Measurements from ENCODE around the gene TBC1D25. TPM values are rescaled to one million over a fixed set of nuclear protein-coding genes. Genes with fewer than 3 reads are reported as not detected.
"Not testable (repeated sequence)": the region's sequence is repeated elsewhere in the genome, so short reads cannot be mapped to it uniquely, and the experiment has no call there.

The TBC1D25 gene
- total RNA-seq, 1 experiment from 2014 or later, result 3.1 TPM

DNA sequence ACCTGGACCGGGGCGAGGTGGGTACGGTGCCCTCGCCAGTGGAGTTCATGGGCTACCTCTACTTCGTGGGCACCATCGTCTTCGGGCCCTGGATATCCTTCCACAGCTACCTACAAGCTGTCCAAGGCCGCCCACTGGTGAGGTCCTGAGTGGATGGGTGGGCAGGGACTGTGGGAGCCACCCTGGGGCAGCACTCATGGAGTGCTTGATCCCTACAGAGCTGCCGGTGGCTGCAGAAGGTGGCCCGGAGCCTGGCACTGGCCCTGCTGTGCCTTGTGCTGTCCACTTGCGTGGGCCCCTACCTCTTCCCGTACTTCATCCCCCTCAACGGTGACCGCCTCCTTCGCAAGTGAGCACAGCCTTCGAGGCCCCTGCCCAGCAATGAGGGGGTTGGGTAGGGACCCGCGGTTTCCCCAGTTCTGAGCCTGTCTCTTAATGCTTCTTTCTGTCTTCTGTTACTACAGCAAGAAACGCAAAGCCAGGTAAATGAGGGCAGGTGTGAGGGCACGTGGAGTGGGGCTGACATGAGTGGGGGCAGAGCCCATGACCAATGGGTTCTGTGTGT, 27.1 kb upstream of the TBC1D25 start:
- Histone ChIP-seq H3K36me3 (ENCODE audit: insufficient read depth, low read length) (no peaks in the 10 kb centered on the region), H3K4me3 (ENCODE audit: low read length) (no peak overlapping the region), H3K27me3 (ENCODE audit: low read length) (no peaks in the 10 kb centered on the region), H3K9ac (ENCODE audit: low read length) (no peak overlapping the region), H4K20me1 (ENCODE audit: insufficient read depth, low read depth, low read length) (peaks cover 4% of the 10 kb centered on the region; the same call in 1 of the 2 replicates), H3K4me2 (ENCODE audit: low read depth, low read length, poor library complexity, severe bottlenecking) (no peak overlapping the region), H2AFZ (ENCODE audit: low read length) (no peak overlapping the region), H3K9me2 (replicated peaks; ENCODE audit: insufficient read depth, low read length) (no peaks in the 10 kb centered on the region), H3K79me2 (ENCODE audit: low read length) (no peaks in the 10 kb centered on the region), H3K4me1 (ENCODE audit: low read length) (peaks cover 20% of the 10 kb centered on the region), H3K27ac (ENCODE audit: low read length) (no peak overlapping the region), H3K9me3 (ENCODE audit: low read length) (no peaks in the 10 kb centered on the region)
- DNase-seq, result no peak

DNA sequence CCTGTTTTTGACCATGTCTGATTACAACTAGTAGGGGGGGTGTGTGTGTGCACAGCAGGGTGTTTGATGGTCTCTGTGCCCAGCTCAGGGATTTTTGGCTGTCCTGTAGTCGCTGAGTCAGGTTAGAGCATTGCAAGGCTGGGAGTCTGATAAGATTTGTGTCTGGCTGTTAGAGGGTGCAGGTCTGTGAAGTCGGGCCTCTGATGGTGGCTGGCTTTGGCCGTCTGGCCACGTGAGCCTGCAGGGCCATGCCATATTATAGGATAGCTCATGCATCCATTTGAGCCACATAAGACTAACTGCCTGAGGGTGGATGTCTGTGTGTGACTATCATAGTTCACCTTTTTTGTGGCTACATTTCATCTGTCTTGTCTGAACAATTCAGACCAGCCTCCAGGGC, 25.8 kb upstream of the TBC1D25 start:
- DNase-seq, result no peak
- Histone ChIP-seq H3K36me3 (ENCODE audit: insufficient read depth, low read length) (no peaks in the 10 kb centered on the region), H3K9me3 (ENCODE audit: low read length) (no peaks in the 10 kb centered on the region), H3K27ac (ENCODE audit: low read length) (no peak overlapping the region), H2AFZ (ENCODE audit: low read length) (no peak overlapping the region), H3K4me2 (ENCODE audit: low read depth, low read length, poor library complexity, severe bottlenecking) (no peak overlapping the region), H3K27me3 (ENCODE audit: low read length) (no peaks in the 10 kb centered on the region), H4K20me1 (ENCODE audit: insufficient read depth, low read depth, low read length) (peaks cover 4% of the 10 kb centered on the region; the same call in 1 of the 2 replicates), H3K79me2 (ENCODE audit: low read length) (no peaks in the 10 kb centered on the region), H3K4me3 (ENCODE audit: low read length) (no peak overlapping the region), H3K4me1 (ENCODE audit: low read length) (peaks cover 16% of the 10 kb centered on the region), H3K9me2 (replicated peaks; ENCODE audit: insufficient read depth, low read length) (no peaks in the 10 kb centered on the region), H3K9ac (ENCODE audit: low read length) (no peak overlapping the region)

DNA sequence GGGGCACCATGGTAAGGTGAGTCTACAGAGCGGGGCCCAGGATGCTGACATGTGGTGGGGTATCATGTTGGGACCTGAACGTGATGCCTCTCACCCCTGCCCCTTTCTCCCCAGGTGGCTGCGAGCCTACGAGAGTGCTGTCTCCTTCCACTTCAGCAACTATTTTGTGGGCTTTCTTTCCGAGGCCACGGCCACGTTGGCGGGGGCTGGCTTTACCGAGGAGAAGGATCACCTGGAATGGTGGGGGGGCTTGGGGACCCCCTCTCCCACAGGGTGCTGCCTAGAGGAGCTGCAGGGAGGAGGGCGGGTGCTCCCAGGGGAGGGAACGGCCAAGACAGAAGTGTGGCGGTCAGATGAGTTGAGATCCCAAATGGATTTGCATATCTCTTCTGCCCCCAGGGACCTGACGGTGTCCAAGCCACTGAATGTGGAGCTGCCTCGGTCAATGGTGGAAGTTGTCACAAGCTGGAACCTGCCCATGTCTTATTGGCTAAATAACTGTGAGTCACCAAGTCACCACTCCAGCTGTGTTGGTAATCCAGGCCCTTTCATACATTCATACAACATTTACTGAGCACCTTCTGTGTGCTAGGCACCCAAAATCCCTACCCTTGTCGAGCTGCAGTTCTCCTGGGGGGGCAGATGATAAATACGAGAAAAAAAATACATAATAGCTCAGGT, 25.2 kb upstream of the TBC1D25 start:
- DNase-seq, result no peak
- Histone ChIP-seq H3K27me3 (ENCODE audit: low read length) (no peaks in the 10 kb centered on the region), H3K79me2 (ENCODE audit: low read length) (no peaks in the 10 kb centered on the region), H3K4me1 (ENCODE audit: low read length) (peaks cover 12% of the 10 kb centered on the region), H3K9me2 (replicated peaks; ENCODE audit: insufficient read depth, low read length) (no peaks in the 10 kb centered on the region), H3K4me3 (ENCODE audit: low read length) (no peak overlapping the region), H4K20me1 (ENCODE audit: insufficient read depth, low read depth, low read length) (peaks cover 4% of the 10 kb centered on the region; the same call in 1 of the 2 replicates), H3K27ac (ENCODE audit: low read length) (no peak overlapping the region), H3K4me2 (ENCODE audit: low read depth, low read length, poor library complexity, severe bottlenecking) (no peak overlapping the region), H3K36me3 (ENCODE audit: insufficient read depth, low read length) (no peaks in the 10 kb centered on the region), H3K9ac (ENCODE audit: low read length) (no peak overlapping the region), H2AFZ (ENCODE audit: low read length) (no peak overlapping the region), H3K9me3 (ENCODE audit: low read length) (no peaks in the 10 kb centered on the region)

DNA sequence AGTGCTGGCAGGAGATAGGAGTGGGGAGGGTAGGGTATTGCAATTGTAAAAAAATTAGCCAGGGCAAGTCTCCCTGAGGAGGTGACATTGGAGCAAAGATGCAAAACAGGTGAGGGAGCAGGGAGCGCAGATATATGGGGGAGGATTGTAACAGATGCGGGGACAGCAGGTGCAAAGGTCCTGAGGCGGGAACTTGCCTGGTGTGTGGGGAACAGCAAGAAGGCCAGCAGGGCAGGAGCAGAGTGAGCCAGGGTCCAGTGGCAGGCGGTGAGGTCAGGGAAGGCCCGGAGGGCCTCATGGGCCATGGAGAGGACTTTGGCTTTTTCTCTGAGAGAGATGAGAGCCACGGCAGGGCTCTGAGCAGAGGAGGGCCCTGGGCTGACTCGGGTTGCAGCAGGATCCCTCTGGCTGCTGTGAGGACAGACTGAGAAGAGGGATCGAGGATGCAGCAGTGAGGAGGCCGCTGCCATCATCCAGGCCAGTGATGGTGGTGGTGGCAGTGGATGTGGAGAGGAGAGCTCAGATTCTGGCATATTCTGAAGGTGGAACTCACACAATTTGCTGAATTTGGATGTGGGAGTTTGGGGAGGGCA, 24.6 kb upstream of the TBC1D25 start:
- Histone ChIP-seq H3K79me2 (ENCODE audit: low read length) (no peaks in the 10 kb centered on the region), H3K27me3 (ENCODE audit: low read length) (no peaks in the 10 kb centered on the region), H2AFZ (ENCODE audit: low read length) (no peak overlapping the region)

DNA sequence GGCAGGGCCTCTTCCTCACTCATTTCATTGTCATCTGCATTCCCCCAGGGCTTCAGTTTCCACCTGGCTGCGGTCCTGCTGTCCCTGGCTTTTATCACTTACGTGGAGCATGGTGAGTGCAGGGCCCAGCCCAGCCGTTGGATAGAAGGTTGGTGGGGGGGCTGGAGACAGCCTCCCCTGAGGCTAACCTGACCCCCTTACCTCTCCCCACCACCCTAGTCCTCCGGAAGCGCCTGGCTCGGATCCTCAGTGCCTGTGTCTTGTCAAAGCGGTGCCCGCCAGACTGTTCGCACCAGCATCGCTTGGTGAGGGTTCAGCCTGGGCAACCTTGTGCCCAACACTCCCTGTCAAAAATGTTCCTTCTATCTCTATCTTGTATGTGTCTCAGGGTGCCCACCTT, 23.7 kb upstream of the TBC1D25 start:
- DNase-seq, result no peak
- H3K79me2 ChIP-seq (ENCODE audit: low read length), result no peaks in the 10 kb centered on the region
- H3K9me3 ChIP-seq (ENCODE audit: low read length), result no peaks in the 10 kb centered on the region
- no peaks in the 10 kb centered on the region for H3K9me2 ChIP-seq (replicated peaks; ENCODE audit: insufficient read depth, low read length)
- H3K4me3 ChIP-seq (ENCODE audit: low read length), result no peak overlapping the region
- no peaks in the 10 kb centered on the region for H3K27me3 ChIP-seq (ENCODE audit: low read length)
- H3K4me2 ChIP-seq (ENCODE audit: low read depth, low read length, poor library complexity, severe bottlenecking), result no peak overlapping the region
- H3K9ac ChIP-seq (ENCODE audit: low read length), result no peak overlapping the region
- no peak overlapping the region for H2AFZ ChIP-seq (ENCODE audit: low read length)
- H4K20me1 ChIP-seq (ENCODE audit: insufficient read depth, low read depth, low read length), result no peaks in the 10 kb centered on the region
- no peaks in the 10 kb centered on the region for H3K36me3 ChIP-seq (ENCODE audit: insufficient read depth, low read length)
- no peak overlapping the region for H3K27ac ChIP-seq (ENCODE audit: low read length)
- peaks cover 12% of the 10 kb centered on the region for H3K4me1 ChIP-seq (ENCODE audit: low read length)

More for the DNA sequence above, 24.6 kb upstream of the TBC1D25 start:
- Histone ChIP-seq H3K4me1 (ENCODE audit: low read length) (peaks cover 10% of the 10 kb centered on the region), H3K36me3 (ENCODE audit: insufficient read depth, low read length) (no peaks in the 10 kb centered on the region), H3K9ac (ENCODE audit: low read length) (no peak overlapping the region), H3K9me3 (ENCODE audit: low read length) (no peaks in the 10 kb centered on the region), H3K4me2 (ENCODE audit: low read depth, low read length, poor library complexity, severe bottlenecking) (no peak overlapping the region), H3K9me2 (replicated peaks; ENCODE audit: insufficient read depth, low read length) (no peaks in the 10 kb centered on the region), H3K4me3 (ENCODE audit: low read length) (no peak overlapping the region), H4K20me1 (ENCODE audit: insufficient read depth, low read depth, low read length) (no peaks in the 10 kb centered on the region), H3K27ac (ENCODE audit: low read length) (no peak overlapping the region)
- no peak for DNase-seq

DNA sequence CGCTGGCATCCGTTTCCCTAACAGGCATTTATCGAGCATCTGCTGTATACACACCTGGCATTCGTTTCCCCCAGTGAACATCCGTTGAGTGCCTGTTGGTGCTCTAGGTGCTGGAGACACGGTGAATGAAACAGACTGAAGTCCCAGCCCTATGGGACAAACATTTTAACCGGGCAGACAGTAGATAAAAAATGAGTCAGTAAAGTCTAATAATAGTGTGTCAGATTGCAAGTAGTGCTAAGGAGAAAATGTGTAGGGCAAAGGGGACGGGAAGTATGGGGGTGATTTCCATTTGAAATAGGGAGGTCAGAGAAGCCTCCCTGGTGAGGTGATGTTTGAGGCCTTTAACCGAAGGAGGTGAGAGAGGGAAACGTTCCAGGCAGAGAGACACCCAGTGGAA, 23.2 kb upstream of the TBC1D25 start:
- Histone ChIP-seq H3K4me2 (ENCODE audit: low read depth, low read length, poor library complexity, severe bottlenecking) (no peak overlapping the region), H3K27me3 (ENCODE audit: low read length) (no peaks in the 10 kb centered on the region), H3K9ac (ENCODE audit: low read length) (no peak overlapping the region), H3K9me3 (ENCODE audit: low read length) (no peaks in the 10 kb centered on the region), H3K27ac (ENCODE audit: low read length) (no peak overlapping the region), H3K36me3 (ENCODE audit: insufficient read depth, low read length) (no peaks in the 10 kb centered on the region), H3K9me2 (replicated peaks; ENCODE audit: insufficient read depth, low read length) (no peaks in the 10 kb centered on the region), H4K20me1 (ENCODE audit: insufficient read depth, low read depth, low read length) (no peaks in the 10 kb centered on the region), H2AFZ (ENCODE audit: low read length) (no peak overlapping the region), H3K79me2 (ENCODE audit: low read length) (no peaks in the 10 kb centered on the region), H3K4me1 (ENCODE audit: low read length) (peaks cover 17% of the 10 kb centered on the region), H3K4me3 (ENCODE audit: low read length) (no peak overlapping the region)
- no peak for DNase-seq

DNA sequence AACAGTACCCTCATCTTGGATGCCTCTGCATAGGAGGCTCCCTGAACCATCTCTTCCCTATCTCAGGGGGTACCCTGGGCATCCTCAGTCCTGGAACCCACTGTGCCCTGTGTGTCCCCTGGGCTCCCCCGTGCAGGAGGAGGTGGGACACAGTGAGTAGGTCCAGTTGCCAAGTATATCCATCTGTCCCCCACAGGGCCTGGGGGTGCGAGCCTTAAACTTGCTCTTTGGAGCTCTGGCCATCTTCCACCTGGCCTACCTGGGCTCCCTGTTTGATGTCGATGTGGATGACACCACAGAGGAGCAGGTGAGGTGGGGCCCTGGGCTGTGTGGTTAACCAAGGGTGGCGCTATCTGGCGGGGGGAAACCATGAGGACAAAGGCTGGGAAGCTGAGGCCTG, 22.5 kb upstream of the TBC1D25 start:
- DNase-seq, result no peak
- H2AFZ ChIP-seq (ENCODE audit: low read length), result no peak overlapping the region
- no peak overlapping the region for H3K4me2 ChIP-seq (ENCODE audit: low read depth, low read length, poor library complexity, severe bottlenecking)
- no peaks in the 10 kb centered on the region for H3K27me3 ChIP-seq (ENCODE audit: low read length)
- H3K27ac ChIP-seq (ENCODE audit: low read length), result no peak overlapping the region
- no peaks in the 10 kb centered on the region for H3K9me2 ChIP-seq (replicated peaks; ENCODE audit: insufficient read depth, low read length)
- peaks cover 18% of the 10 kb centered on the region for H3K4me1 ChIP-seq (ENCODE audit: low read length)
- H3K4me3 ChIP-seq (ENCODE audit: low read length), result no peak overlapping the region
- no peaks in the 10 kb centered on the region for H4K20me1 ChIP-seq (ENCODE audit: insufficient read depth, low read depth, low read length)
- no peaks in the 10 kb centered on the region for H3K36me3 ChIP-seq (ENCODE audit: insufficient read depth, low read length)
- H3K9me3 ChIP-seq (ENCODE audit: low read length), result no peaks in the 10 kb centered on the region
- no peak overlapping the region for H3K9ac ChIP-seq (ENCODE audit: low read length)
- peaks cover under 1% of the 10 kb centered on the region for H3K79me2 ChIP-seq (ENCODE audit: low read length)

DNA sequence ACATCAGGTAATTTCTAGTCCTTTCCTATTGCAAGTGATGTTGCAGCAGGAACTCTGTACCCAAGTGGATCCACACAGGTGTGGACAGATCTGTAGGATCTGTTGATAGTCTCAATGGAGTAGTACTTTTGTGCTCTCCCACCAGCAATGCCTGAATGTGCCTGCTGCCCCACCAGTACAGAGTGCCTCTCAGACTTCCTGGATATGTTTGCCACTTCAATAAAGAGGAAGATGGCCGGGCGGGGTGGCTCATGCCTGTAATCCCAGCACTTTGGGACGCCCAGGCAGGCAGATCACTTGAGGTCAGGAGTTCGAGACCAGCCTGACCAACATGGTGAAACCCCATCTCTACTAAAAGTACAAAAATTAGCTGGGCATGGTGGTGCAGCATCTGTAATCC, 20.0 kb upstream of the TBC1D25 start:
- not testable (repeated sequence) for H3K4me3 ChIP-seq (ENCODE audit: low read length); H4K20me1 ChIP-seq (ENCODE audit: insufficient read depth, low read depth, low read length); H3K36me3 ChIP-seq (ENCODE audit: insufficient read depth, low read length); H3K9ac ChIP-seq (ENCODE audit: low read length); DNase-seq; H3K27ac ChIP-seq (ENCODE audit: low read length); H2AFZ ChIP-seq (ENCODE audit: low read length); H3K27me3 ChIP-seq (ENCODE audit: low read length); H3K4me2 ChIP-seq (ENCODE audit: low read depth, low read length, poor library complexity, severe bottlenecking); H3K9me2 ChIP-seq (replicated peaks; ENCODE audit: insufficient read depth, low read length); H3K79me2 ChIP-seq (ENCODE audit: low read length); H3K9me3 ChIP-seq (ENCODE audit: low read length)
- peaks cover 16% of the 10 kb centered on the region for H3K4me1 ChIP-seq (ENCODE audit: low read length)

Measured in Karpas-422 (cell line).